Naive thymus-derived CD4-positive, alpha-beta T cell (primary cell): ENCODE measurements around the gene CRYBA2. TPM values are rescaled to one million over a fixed set of nuclear protein-coding genes. Genes with fewer than 3 reads are reported as not detected.

ENCODE experiments used
- ATAC-seq: fragments of 150-1000 bp; cut with Tn5 transposase; 2 replicates; pipeline ENCODE4 v1.10.0; 2021; ENCODE audit warnings: mild to moderate bottlenecking, moderate library complexity
- CTCF ChIA-PET: fragments of 350-600 bp; sonication (Branson Sonifier 250); formaldehyde crosslinking; loops from one replicate; lab custom pipeline; 2021; ENCODE audit warnings: antibody characterized with exemption; lab: Charles Lee
- POLR2A ChIA-PET: fragments of 350-600 bp; sonication (Branson Sonifier 250); formaldehyde crosslinking; loops from one replicate; lab custom pipeline; 2021; ENCODE audit warnings: antibody characterized with exemption, inconsistent platforms; lab: Charles Lee
- DNase-seq, 9 donors: peaks; one replicate each; pipeline versions ENCODE4 v3.0.0 to v3.0.0-alpha.2; 2020 to 2022; ENCODE audit warnings: mixed read lengths in 1 of 9
- H3K27ac ChIP-seq: one replicate; pipeline ENCODE4 v1.7.0; 2013; ENCODE audit warnings: mild to moderate bottlenecking, low read depth, low read length, moderate library complexity
- H3K27me3 ChIP-seq, 2 donors: one replicate each; pipeline ENCODE4 v1.7.0; 2013; ENCODE audit warnings: low read length in 2 of 2, mild to moderate bottlenecking in 2 of 2, moderate library complexity in 2 of 2; ENCODE audit not compliant: control insufficient read depth in 2 of 2, insufficient read depth in 2 of 2
- H3K36me3 ChIP-seq, 3 experiments: 1 replicate in 2 of 3; 2 replicates in 1 of 3; pipeline ENCODE4 v1.7.0; 2013; ENCODE audit warnings: low read length in 3 of 3, mild to moderate bottlenecking in 3 of 3, moderate library complexity in 1 of 3; ENCODE audit not compliant: insufficient read depth in 3 of 3, control insufficient read depth in 2 of 3
- H3K4me1 ChIP-seq, 2 donors: one replicate each; pipeline ENCODE4 v1.7.0; 2013; ENCODE audit warnings: low read length in 2 of 2, mild to moderate bottlenecking in 2 of 2, moderate library complexity in 1 of 2; ENCODE audit not compliant: control insufficient read depth in 2 of 2, insufficient read depth in 2 of 2
- H3K4me3 ChIP-seq: 2 replicates; pipeline ENCODE4 v1.7.0; 2013; ENCODE audit warnings: mild to moderate bottlenecking, low read length
- H3K9me3 ChIP-seq, 3 experiments: 1 replicate in 2 of 3; 2 replicates in 1 of 3; pipeline ENCODE4 v1.7.0; 2013; ENCODE audit warnings: low read length in 3 of 3; ENCODE audit not compliant: control insufficient read depth in 2 of 3
- H3K27ac Mint-ChIP-seq, 9 donors: one replicate each; pipeline ENCODE4 v1.8.0; 2020 to 2022; ENCODE audit warnings: mixed read lengths in 9 of 9, mild to moderate bottlenecking in 8 of 9, moderate library complexity in 5 of 9, inconsistent platforms in 2 of 9
- H3K27me3 Mint-ChIP-seq, 5 donors: one replicate each; pipeline ENCODE4 v1.8.0; 2021 to 2022; ENCODE audit warnings: mixed read lengths in 5 of 5, mild to moderate bottlenecking in 1 of 5
- H3K36me3 Mint-ChIP-seq, 5 donors: one replicate each; pipeline ENCODE4 v1.8.0; 2020 to 2022; ENCODE audit warnings: mixed read lengths in 5 of 5, mild to moderate bottlenecking in 3 of 5, inconsistent platforms in 1 of 5
- H3K4me1 Mint-ChIP-seq, 7 donors: one replicate each; pipeline ENCODE4 v1.8.0; 2020 to 2022; ENCODE audit warnings: mixed read lengths in 7 of 7, mild to moderate bottlenecking in 3 of 7, inconsistent platforms in 1 of 7
- H3K4me3 Mint-ChIP-seq, 10 donors: one replicate each; pipeline ENCODE4 v1.8.0; 2020 to 2022; ENCODE audit warnings: mild to moderate bottlenecking in 10 of 10, mixed read lengths in 10 of 10, moderate library complexity in 6 of 10, inconsistent platforms in 2 of 10
- H3K9me3 Mint-ChIP-seq, 11 donors: one replicate each; pipeline ENCODE4 v1.8.0; 2020 to 2022; ENCODE audit warnings: mixed read lengths in 11 of 11, mild to moderate bottlenecking in 4 of 11, inconsistent platforms in 1 of 11, moderate library complexity in 1 of 11
- intact Hi-C, 2 donors: fragments of 100-400 bp; cut with micrococcal nuclease; formaldehyde crosslinking; loops; one replicate each; pipeline ENCODE4 v1.15.1; 2023
- polyA plus RNA-seq, 2 donors: library from polyadenylated mRNA; unstranded; fragments of 300-500 nt; fragmentation: Illumina TruSeq; gene quantifications; one replicate each; pipeline ENCODE4 v1.2.3, GENCODE V29; 2021
- total RNA-seq, 6 experiments: library from RNA in 5 of 6; stranded (reverse) in 5 of 6; gene quantifications; 1 replicate in 5 of 6; 2 replicates in 1 of 6; pipeline ENCODE4 v1.2.3 and lab custom pipeline; 2021 to 2026

Gene CRYBA2
- total and polyA plus RNA-seq, 7 experiments from 2014 or later, result not detected

DNA sequence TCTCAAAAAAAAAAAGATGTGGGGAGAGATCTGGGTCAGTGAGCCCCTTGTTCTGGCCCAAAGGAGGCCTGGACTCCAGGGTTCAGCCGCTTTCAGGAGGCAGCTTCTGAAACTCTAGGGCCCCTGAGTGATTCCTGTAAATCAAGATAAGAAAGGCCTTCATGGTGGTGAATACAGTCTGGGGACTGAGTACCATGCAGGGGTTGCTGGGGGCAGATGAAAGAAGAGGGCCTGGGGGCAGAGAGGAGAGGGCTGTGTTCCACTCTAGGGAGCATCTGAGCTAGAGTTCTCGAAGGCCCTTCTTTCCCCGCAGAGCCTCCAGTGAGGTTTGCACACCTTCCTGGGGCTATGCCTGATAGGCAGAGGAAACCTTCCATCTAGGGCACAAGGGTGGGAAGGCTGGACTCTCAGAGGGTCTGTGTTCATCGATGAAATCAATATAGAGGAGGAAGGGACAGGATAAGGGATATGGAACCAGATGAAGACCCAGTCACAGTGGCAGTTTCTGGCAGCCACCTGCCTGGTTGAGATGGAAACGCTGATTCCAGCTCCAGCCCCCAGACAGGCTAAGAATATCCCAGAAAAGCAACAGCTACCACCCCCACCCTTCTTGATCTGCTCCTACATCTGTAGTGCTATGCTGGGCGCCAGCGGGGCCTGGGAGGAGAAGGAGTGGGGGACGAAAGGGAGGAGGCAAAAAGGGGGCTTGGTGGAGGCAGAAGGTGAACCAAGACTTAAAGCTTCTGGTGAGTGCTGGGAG lies 38.5 kb downstream of the CRYBA2 start:
- no peaks in the 10 kb centered on the region for H3K9me3 ChIP-seq
- Mint-ChIP-seq H3K4me3 (no peak overlapping the region), H3K4me1 (peaks cover 0 to 10% (median 4%) of the 10 kb centered on the region in 7 donors), H3K27ac (peak overlapping the region in 1 of 9 donors; percentile 65), H3K36me3 (peaks cover 0 to 4% (median 0%) of the 10 kb centered on the region in 5 donors), H3K27me3 (peaks cover 45 to 64% (median 62%) of the 10 kb centered on the region in 5 donors), H3K9me3 (peaks cover 0 to 4% (median 0%) of the 10 kb centered on the region in 11 donors)
- ChIA-PET CTCF (interaction anchor here (0.7 kb wide), 1 partner anchor 104 kb away, joined by 3 read pairs; no protein-coding TSS in a partner anchor), POLR2A (no interaction called here)
- H3K27me3 ChIP-seq, result peaks cover 0 to 2% of the 10 kb centered on the region in 2 donors
- no peak for DNase-seq
- H3K27ac ChIP-seq, result no peak overlapping the region
- H3K4me3 ChIP-seq, result no peak overlapping the region
- intact Hi-C loops, result no loop called here
- no peak for ATAC-seq
- H3K4me1 ChIP-seq, result no peaks in the 10 kb centered on the region
- H3K36me3 ChIP-seq, result no peaks in the 10 kb centered on the region

DNA sequence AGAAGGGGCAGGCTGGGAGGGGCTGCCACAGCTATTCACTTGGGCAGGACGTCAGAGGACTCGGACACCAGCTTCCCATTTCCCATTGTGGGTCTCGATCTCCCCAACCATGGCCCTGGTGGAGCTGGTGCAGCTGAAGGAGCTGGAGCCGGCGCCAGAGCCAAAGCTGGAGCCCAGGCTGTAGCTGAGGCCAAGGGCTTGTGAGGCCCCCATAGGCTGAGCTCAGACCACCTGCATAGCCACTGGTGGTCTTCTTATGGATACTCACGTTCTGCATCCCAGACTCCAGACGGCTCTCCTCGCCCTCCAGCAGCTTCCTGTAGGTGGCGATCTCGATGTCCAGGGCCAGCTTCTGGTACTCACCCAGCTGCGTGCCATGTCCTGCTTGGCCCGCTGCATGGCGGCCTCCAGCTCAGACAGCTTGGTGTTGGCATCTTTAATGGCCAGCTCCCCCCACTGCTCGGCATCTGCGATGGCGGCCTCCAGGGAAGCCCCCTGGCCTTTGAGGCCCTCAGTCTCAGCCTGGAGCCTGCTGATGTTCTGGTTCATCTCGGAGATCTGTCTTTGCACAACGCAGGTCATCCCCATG lies 39.8 kb downstream of the CRYBA2 start:
- no peaks in the 10 kb centered on the region for H3K4me1 ChIP-seq
- DNase-seq (no peak), ATAC-seq (no peak)
- H3K27me3 Mint-ChIP-seq, result peaks cover 35 to 57% (median 53%) of the 10 kb centered on the region in 5 donors
- ChIA-PET CTCF (no interaction called here), POLR2A (no interaction called here)
- no peak overlapping the region for H3K27ac ChIP-seq
- peaks cover 0 to 4% (median 0%) of the 10 kb centered on the region in 7 donors for H3K4me1 Mint-ChIP-seq
- intact Hi-C loops, result no loop called here
- H3K36me3 Mint-ChIP-seq, result peaks cover 0 to 4% (median 0%) of the 10 kb centered on the region in 5 donors
- H3K9me3 ChIP-seq, result no peaks in the 10 kb centered on the region
- no peak overlapping the region for H3K4me3 Mint-ChIP-seq
- no peaks in the 10 kb centered on the region for H3K36me3 ChIP-seq
- H3K27ac Mint-ChIP-seq, result no peak overlapping the region
- H3K4me3 ChIP-seq, result no peak overlapping the region
- H3K27me3 ChIP-seq, result peaks cover 0 to 2% of the 10 kb centered on the region in 2 donors
- H3K9me3 Mint-ChIP-seq, result peaks cover 0 to 4% (median 0%) of the 10 kb centered on the region in 11 donors

DNA sequence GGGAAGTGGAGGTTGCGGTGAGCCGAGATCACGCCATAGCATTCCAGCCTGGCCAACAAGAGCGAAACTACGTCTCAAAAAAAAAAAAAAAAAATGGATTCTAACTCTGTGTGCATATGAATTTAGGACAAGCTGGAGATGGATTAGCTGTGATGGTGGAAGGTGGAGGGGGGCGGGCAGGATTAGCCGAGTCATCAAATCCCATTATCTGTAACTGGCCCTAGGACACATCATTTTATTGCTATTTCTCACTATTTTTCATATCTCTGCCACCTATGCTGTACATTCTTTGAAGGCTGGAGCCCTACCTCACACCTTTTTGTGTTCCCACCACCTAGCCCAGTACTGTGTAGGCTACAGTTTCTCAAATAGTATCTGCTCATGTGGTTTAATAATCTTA lies 41.1 kb downstream of the CRYBA2 start:
- H3K36me3 Mint-ChIP-seq, result peaks cover 0 to 4% (median 0%) of the 10 kb centered on the region in 5 donors
- peaks cover 0 to 4% (median 0%) of the 10 kb centered on the region in 11 donors for H3K9me3 Mint-ChIP-seq
- intact Hi-C loops, result no loop called here
- DNase-seq (no peak), ATAC-seq (no peak)
- Histone ChIP-seq H3K36me3 (no peaks in the 10 kb centered on the region), H3K27ac (no peak overlapping the region), H3K4me1 (no peaks in the 10 kb centered on the region), H3K9me3 (no peaks in the 10 kb centered on the region), H3K27me3 (no peaks in the 10 kb centered on the region), H3K4me3 (no peak overlapping the region)
- H3K27me3 Mint-ChIP-seq, result peaks cover 24 to 52% (median 40%) of the 10 kb centered on the region in 5 donors
- POLR2A ChIA-PET, result no interaction called here
- CTCF ChIA-PET, result no interaction called here
- H3K4me1 Mint-ChIP-seq, result no peaks in the 10 kb centered on the region
- no peak overlapping the region for H3K27ac Mint-ChIP-seq
- H3K4me3 Mint-ChIP-seq, result no peak overlapping the region

DNA sequence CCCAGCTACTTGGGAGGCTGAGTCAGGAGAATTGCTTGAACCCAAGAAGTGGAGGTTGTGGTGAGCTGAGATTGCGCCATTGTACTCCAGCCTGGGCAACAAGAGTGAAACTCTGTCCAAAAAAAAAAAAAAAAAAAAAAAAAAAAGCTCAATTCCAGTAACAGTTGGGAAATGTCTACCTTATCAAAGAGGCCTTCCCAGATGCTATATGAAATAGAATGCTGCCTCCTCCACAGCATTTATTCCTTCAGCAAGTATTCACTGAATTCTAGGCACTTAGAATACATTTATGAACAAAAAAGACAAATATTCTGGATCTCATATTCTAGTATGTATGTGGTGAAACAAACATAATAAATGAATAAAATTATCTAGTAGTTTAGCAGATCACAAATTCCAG lies 46.6 kb downstream of the CRYBA2 start:
- intact Hi-C loops, result no loop called here

DNA sequence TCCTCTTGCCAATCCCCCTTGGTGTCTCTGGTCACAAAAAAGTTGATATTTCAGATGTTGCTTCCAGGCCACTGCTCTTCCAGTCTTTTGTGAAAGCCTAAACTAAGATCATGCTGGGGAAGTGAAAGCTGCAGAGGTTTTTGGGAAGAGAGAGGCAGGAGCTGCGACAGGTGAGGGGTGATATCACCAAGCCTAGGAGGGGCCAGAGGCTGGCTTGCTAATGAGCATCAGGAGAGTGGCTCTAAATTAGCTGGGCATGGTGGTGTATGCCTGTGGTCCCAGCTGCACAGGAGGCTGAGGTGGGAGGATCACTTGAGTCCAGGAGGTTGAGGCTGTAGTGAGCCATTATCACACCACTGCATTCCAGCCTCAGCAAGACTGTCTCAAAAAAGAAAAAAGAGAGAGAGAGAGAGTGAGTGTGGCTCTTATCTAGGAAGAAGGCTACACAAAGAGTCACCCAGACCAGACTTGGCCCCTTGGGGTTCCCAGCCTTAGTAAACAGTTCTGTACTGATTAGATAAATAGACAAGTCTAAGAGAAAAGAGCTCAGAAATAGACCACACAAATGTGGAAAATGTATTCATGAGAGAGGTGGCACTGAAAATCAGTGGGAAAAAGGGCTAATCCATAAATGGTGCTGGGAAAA lies 48.3 kb downstream of the CRYBA2 start:
- H3K36me3 ChIP-seq, result no peaks in the 10 kb centered on the region
- Mint-ChIP-seq H3K4me1 (no peaks in the 10 kb centered on the region), H3K27me3 (peaks cover 35 to 72% (median 48%) of the 10 kb centered on the region in 5 donors), H3K36me3 (peaks cover 0 to 7% (median 3%) of the 10 kb centered on the region in 5 donors), H3K27ac (no peak overlapping the region), H3K9me3 (peaks cover 0 to 10% (median 3%) of the 10 kb centered on the region in 11 donors), H3K4me3 (no peak overlapping the region)
- no peak overlapping the region for H3K27ac ChIP-seq
- no peak overlapping the region for H3K4me3 ChIP-seq
- no peaks in the 10 kb centered on the region for H3K4me1 ChIP-seq
- H3K27me3 ChIP-seq, result no peaks in the 10 kb centered on the region
- intact Hi-C loops, result no loop called here
- no peak for ATAC-seq
- H3K9me3 ChIP-seq, result no peaks in the 10 kb centered on the region
- ChIA-PET CTCF (no interaction called here), POLR2A (no interaction called here)
- DNase-seq, result no peak

More for the DNA sequence above, 46.6 kb downstream of the CRYBA2 start:
- ChIA-PET POLR2A (interaction anchor here (0.6 kb wide), 1 partner anchor 200 kb away, joined by 3 read pairs; no protein-coding TSS in a partner anchor), CTCF (interaction anchor here (0.6 to 0.7 kb wide), 3 partner anchors 67 to 407 kb away, joined by 3 to 5 read pairs (median 3); no protein-coding TSS in a partner anchor)
- no peak for ATAC-seq
- H3K4me3 Mint-ChIP-seq, result no peak overlapping the region
- no peaks in the 10 kb centered on the region for H3K27me3 ChIP-seq
- H3K36me3 Mint-ChIP-seq, result peaks cover 0 to 4% (median 3%) of the 10 kb centered on the region in 5 donors
- peak overlapping the region in 1 of 9 donors; percentile 43 for H3K27ac Mint-ChIP-seq
- H3K4me1 Mint-ChIP-seq, result no peaks in the 10 kb centered on the region
- H3K4me1 ChIP-seq, result no peaks in the 10 kb centered on the region
- no peaks in the 10 kb centered on the region for H3K36me3 ChIP-seq
- H3K9me3 Mint-ChIP-seq, result peaks cover 0 to 6% (median 0%) of the 10 kb centered on the region in 11 donors
- peaks cover 33 to 65% (median 44%) of the 10 kb centered on the region in 5 donors for H3K27me3 Mint-ChIP-seq
- H3K9me3 ChIP-seq, result no peaks in the 10 kb centered on the region
- no peak overlapping the region for H3K27ac ChIP-seq
- no peak for DNase-seq
- no peak overlapping the region for H3K4me3 ChIP-seq
